Panc1 (cell line): ENCODE data around the gene ADAM10. TPM values are rescaled to one million over a fixed set of nuclear protein-coding genes. Genes with fewer than 3 reads are reported as not detected.

Source experiments
- ATAC-seq: fragments of 200-7000 bp; cut with Tn5 transposase; 2 replicates; pipeline ENCODE4 v1.9.1; 2020; ENCODE audit warnings: mild to moderate bottlenecking, moderate library complexity
- BruUV-seq: library from RNA; stranded (reverse); fragments of 400-500 nt; replicated peaks from 2 replicates; lab custom pipeline; 2021; lab: Mats Ljungman, UMichigan
- CTCF ChIA-PET: fragments of 300-600 bp; sonication (Branson Sonifier 250); formaldehyde crosslinking; loops from one replicate; lab custom pipeline; 2022; ENCODE audit warnings: antibody characterized with exemption; lab: Charles Lee
- POLR2A ChIA-PET: fragments of 300-600 bp; sonication (Branson Sonifier 250); formaldehyde crosslinking; loops from one replicate; lab custom pipeline; 2022; ENCODE audit warnings: antibody characterized with exemption; lab: Charles Lee
- DNase-seq: peaks from one replicate; pipeline ENCODE4 v3.0.0-alpha.2; 2010; ENCODE audit warnings: low read depth, low spot score
- H3K27ac ChIP-seq: 2 replicates; pipeline ENCODE4 v1.5.1; 2011; ENCODE audit warnings: mild to moderate bottlenecking, low read length, inconsistent platforms
- H3K27me3 ChIP-seq: fragments of 200-500 bp; sonication (Bioruptor generic); 2 replicates; pipeline ENCODE4 v1.6.0; 2014; ENCODE audit warnings: low read length, inconsistent platforms; ENCODE audit not compliant: control insufficient read depth, insufficient read depth
- H3K36me3 ChIP-seq: fragments of 200-500 bp; sonication (Bioruptor generic); 2 replicates; pipeline ENCODE4 v1.5.1; 2014; ENCODE audit warnings: inconsistent platforms, mild to moderate bottlenecking, low read length, moderate library complexity; ENCODE audit not compliant: control insufficient read depth, insufficient read depth
- H3K4me1 ChIP-seq: 2 replicates; pipeline ENCODE4 v1.5.1; 2011; ENCODE audit warnings: inconsistent platforms, mild to moderate bottlenecking, low read length, moderate library complexity; ENCODE audit not compliant: control insufficient read depth, insufficient read depth
- H3K4me3 ChIP-seq, 2 experiments: 2 replicates each; pipeline ENCODE4 v1.5.1; 2011 to 2012; ENCODE audit warnings: low read depth in 2 of 2, low read length in 2 of 2, mild to moderate bottlenecking in 2 of 2, inconsistent platforms in 1 of 2, moderate library complexity in 1 of 2
- H3K9me3 ChIP-seq: fragments of 200-500 bp; sonication (Bioruptor generic); 2 replicates; pipeline ENCODE4 v1.5.1; 2014; ENCODE audit warnings: low read depth, mild to moderate bottlenecking, inconsistent platforms, low read length, moderate library complexity; ENCODE audit not compliant: control insufficient read depth, insufficient read depth
- POLR2AphosphoS5 ChIP-seq: IDR thresholded peaks from 2 replicates; pipeline ENCODE4 v1.6.1; 2012; ENCODE audit warnings: mild to moderate bottlenecking, low read depth, low read length, moderate library complexity
- SIN3A ChIP-seq: IDR thresholded peaks from 2 replicates; pipeline ENCODE4 v1.6.1; 2012; ENCODE audit warnings: low read depth, mild to moderate bottlenecking, low read length, moderate library complexity, borderline replicate concordance; ENCODE audit not compliant: insufficient read depth
- TCF7L2 ChIP-seq: IDR thresholded peaks from 2 replicates; pipeline ENCODE4 v1.6.1; 2011; ENCODE audit warnings: mild to moderate bottlenecking, low read depth, low read length, inconsistent platforms
- in situ Hi-C: cut with HindIII; loops from 2 replicates; pipeline ENCODE4 v1.10.0; 2016; ENCODE audit warnings: low sequenced_read_pairs, low pct_unique_long_range_greater_than_20kb
- intact Hi-C: fragments of 100-400 bp; cut with micrococcal nuclease; formaldehyde crosslinking; loops from one replicate; pipeline ENCODE4 v1.10.0; 2022; ENCODE audit not compliant: unreplicated experiment
- total RNA-seq: library from RNA; stranded (reverse); gene quantifications from one replicate; pipeline ENCODE4 v1.2.1, GENCODE V29; 2021; ENCODE audit not compliant: unreplicated experiment
- TF ChIP-seq, protein P1 (sequence below): fragments of 450-650 bp; IDR thresholded peaks from 2 replicates; pipeline ENCODE4 v1.5.1; 2017; ENCODE audit warnings: mild to moderate bottlenecking
- TF ChIP-seq, protein P2 (sequence below), 2 experiments: IDR thresholded peaks; 2 replicates each; pipeline ENCODE4 v1.6.1; 2011 to 2012; ENCODE audit warnings: low read depth in 2 of 2, control low read depth in 1 of 2, low read length in 1 of 2, mild to moderate bottlenecking in 1 of 2, moderate library complexity in 1 of 2; ENCODE audit not compliant: insufficient read depth in 1 of 2

The ADAM10 gene
- total RNA-seq, 1 experiment from 2014 or later: 176 TPM

DNA sequence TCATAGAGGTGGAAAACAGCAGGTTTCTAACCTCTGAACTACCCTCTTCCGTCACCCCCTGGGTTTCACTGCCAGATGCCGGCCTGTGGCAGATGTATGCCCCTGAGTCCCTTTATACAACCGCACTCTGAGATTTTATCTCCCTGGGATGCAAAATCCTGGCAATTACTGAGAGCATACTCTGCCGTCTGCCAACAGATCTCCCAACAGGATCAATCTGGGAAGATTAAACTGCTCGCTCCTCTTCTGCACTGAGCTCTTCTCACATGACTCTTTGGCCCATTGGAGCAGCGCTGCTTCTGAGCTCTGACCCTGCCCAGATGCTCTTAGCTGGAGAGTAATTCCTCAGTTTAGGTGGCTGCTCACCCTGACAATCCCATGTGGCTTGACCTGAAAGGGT is 184.5 kb downstream of the ADAM10 start:
- no peak overlapping the region for H3K4me3 ChIP-seq
- no peaks in the 10 kb centered on the region for H3K4me1 ChIP-seq
- DNase-seq: no peak
- CTCF ChIA-PET: no interaction called here
- H3K36me3 ChIP-seq: no peaks in the 10 kb centered on the region
- BruUV-seq: no TSS peak
- intact Hi-C loops (no loop called here), in situ Hi-C loops (no loop called here)
- no peaks in the 10 kb centered on the region; the same call in 1 of the 2 replicates for H3K27me3 ChIP-seq
- no peak overlapping the region for H3K27ac ChIP-seq
- TF ChIP-seq TCF7L2 (no peak), SIN3A (no peak)
- TF ChIP-seq, protein P1, sequence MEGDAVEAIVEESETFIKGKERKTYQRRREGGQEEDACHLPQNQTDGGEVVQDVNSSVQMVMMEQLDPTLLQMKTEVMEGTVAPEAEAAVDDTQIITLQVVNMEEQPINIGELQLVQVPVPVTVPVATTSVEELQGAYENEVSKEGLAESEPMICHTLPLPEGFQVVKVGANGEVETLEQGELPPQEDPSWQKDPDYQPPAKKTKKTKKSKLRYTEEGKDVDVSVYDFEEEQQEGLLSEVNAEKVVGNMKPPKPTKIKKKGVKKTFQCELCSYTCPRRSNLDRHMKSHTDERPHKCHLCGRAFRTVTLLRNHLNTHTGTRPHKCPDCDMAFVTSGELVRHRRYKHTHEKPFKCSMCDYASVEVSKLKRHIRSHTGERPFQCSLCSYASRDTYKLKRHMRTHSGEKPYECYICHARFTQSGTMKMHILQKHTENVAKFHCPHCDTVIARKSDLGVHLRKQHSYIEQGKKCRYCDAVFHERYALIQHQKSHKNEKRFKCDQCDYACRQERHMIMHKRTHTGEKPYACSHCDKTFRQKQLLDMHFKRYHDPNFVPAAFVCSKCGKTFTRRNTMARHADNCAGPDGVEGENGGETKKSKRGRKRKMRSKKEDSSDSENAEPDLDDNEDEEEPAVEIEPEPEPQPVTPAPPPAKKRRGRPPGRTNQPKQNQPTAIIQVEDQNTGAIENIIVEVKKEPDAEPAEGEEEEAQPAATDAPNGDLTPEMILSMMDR: no peak
- TF ChIP-seq, protein P2, sequence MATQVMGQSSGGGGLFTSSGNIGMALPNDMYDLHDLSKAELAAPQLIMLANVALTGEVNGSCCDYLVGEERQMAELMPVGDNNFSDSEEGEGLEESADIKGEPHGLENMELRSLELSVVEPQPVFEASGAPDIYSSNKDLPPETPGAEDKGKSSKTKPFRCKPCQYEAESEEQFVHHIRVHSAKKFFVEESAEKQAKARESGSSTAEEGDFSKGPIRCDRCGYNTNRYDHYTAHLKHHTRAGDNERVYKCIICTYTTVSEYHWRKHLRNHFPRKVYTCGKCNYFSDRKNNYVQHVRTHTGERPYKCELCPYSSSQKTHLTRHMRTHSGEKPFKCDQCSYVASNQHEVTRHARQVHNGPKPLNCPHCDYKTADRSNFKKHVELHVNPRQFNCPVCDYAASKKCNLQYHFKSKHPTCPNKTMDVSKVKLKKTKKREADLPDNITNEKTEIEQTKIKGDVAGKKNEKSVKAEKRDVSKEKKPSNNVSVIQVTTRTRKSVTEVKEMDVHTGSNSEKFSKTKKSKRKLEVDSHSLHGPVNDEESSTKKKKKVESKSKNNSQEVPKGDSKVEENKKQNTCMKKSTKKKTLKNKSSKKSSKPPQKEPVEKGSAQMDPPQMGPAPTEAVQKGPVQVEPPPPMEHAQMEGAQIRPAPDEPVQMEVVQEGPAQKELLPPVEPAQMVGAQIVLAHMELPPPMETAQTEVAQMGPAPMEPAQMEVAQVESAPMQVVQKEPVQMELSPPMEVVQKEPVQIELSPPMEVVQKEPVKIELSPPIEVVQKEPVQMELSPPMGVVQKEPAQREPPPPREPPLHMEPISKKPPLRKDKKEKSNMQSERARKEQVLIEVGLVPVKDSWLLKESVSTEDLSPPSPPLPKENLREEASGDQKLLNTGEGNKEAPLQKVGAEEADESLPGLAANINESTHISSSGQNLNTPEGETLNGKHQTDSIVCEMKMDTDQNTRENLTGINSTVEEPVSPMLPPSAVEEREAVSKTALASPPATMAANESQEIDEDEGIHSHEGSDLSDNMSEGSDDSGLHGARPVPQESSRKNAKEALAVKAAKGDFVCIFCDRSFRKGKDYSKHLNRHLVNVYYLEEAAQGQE (IDR thresholded peaks at IDR 0.05; ENCODE audit: insufficient read depth in 1 of 2, low read depth in 2 of 2, low read length in 1 of 2): no peak
- POLR2A ChIA-PET: no interaction called here
- no peaks in the 10 kb centered on the region for H3K9me3 ChIP-seq
- ATAC-seq: no peak

DNA sequence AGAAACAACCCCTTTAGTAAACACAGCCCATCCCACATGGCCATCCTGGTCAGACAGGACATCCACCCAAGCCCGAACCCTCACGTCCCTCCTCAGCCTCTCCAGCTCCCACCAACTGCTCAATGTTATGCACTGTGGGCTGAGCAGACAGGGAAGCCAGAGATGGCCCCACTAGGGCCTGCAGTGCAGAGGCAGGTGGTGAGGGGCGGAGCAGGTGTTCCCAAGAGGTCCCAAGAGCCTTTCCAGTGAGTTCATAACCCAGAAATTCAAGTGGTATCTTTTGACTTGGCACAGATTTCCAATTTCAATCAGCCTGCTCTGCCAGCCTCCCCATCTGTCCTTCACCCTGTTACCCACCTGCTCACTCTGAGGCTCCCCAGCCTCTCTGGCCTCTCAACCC is 187.4 kb downstream of the ADAM10 start:
- ATAC-seq (no peak), DNase-seq (no peak)
- CTCF ChIA-PET: no interaction called here
- in situ Hi-C loops (no loop called here), intact Hi-C loops (no loop called here)
- H3K36me3 ChIP-seq: no peaks in the 10 kb centered on the region
- TF ChIP-seq, protein P1: no peak
- TF ChIP-seq SIN3A: no peak
- TF ChIP-seq, protein P2 (IDR thresholded peaks at IDR 0.05; ENCODE audit: insufficient read depth in 1 of 2, low read depth in 2 of 2, low read length in 1 of 2): no peak
- no peak for TF ChIP-seq POLR2AphosphoS5
- TF ChIP-seq TCF7L2: no peak
- POLR2A ChIA-PET: no interaction called here
- no TSS peak for BruUV-seq
- H3K4me1 ChIP-seq: no peaks in the 10 kb centered on the region
- H3K27ac ChIP-seq: no peak overlapping the region
- no peaks in the 10 kb centered on the region for H3K27me3 ChIP-seq
- no peaks in the 10 kb centered on the region for H3K9me3 ChIP-seq
- no peak overlapping the region for H3K4me3 ChIP-seq
